Prostate gland (tissue), 2 donors: ENCODE measurements around the gene ARMC9. TPM values are rescaled to one million over a fixed set of nuclear protein-coding genes. Genes with fewer than 3 reads are reported as not detected.
"Not testable (repeated sequence)": the region's sequence is repeated elsewhere in the genome, so short reads cannot be mapped to it uniquely, and the experiment has no call there.

Experiments used
- DNase-seq: peaks from one replicate; pipeline ENCODE4 v3.0.0-alpha.2; 2019; ENCODE audit warnings: low spot score
- H3K27ac ChIP-seq, 2 donors: fragments of 200-600 bp; sonication (generic); 2 replicates each; pipeline ENCODE4 v1.5.1; 2017 to 2019
- H3K27me3 ChIP-seq: fragments of 200-600 bp; sonication (generic); replicated peaks from 2 replicates; pipeline ENCODE4 v1.5.1; 2019; ENCODE audit not compliant: insufficient read depth
- H3K36me3 ChIP-seq, 2 donors: fragments of 200-600 bp; sonication (generic); 1 replicate in 1 of 2; 2 replicates in 1 of 2; pipeline versions ENCODE4 v1.5.1 to v1.8.1; 2017 to 2019
- H3K4me1 ChIP-seq: fragments of 200-600 bp; sonication (generic); replicated peaks from 2 replicates; pipeline ENCODE4 v1.5.1; 2019
- H3K4me3 ChIP-seq, 2 donors: fragments of 200-600 bp; sonication (generic); 2 replicates each; pipeline ENCODE4 v1.5.1; 2017 to 2019
- H3K9me3 ChIP-seq: fragments of 200-600 bp; sonication (generic); 2 replicates; pipeline ENCODE4 v1.5.1; 2017
- POLR2A ChIP-seq: fragments of 450-650 bp; IDR thresholded peaks from one replicate; pipeline ENCODE4 v1.6.1; 2016; ENCODE audit warnings: antibody characterized with exemption, mild to moderate bottlenecking
- POLR2AphosphoS5 ChIP-seq: sonication (generic); formaldehyde crosslinking; IDR thresholded peaks from one replicate; pipeline ENCODE4 v1.6.1; 2017; ENCODE audit warnings: antibody characterized with exemption
- WGBS: methylation state at CpG from one replicate; pipeline ENCODE4 v1.1.5; 2018; 5-methylcytosine and 5-hydroxymethylcytosine counted together
- intact Hi-C: fragments of 100-400 bp; cut with DNase I; formaldehyde crosslinking; loops from one replicate; pipeline ENCODE4 v1.14.2; 2022
- total RNA-seq, 2 donors: library from RNA; depleted of rRNA; stranded (reverse); fragments of >200 nt; gene quantifications; one replicate each; pipeline ENCODE4 v1.1.0, GENCODE V29; 2016
- TF ChIP-seq, protein P1 (sequence below), 4 experiments: fragments of 200-600 bp in 2 of 4; fragments of 450-650 bp in 2 of 4; sonication (generic) in 2 of 4; IDR thresholded peaks; 1 replicate in 3 of 4; 2 replicates in 1 of 4; pipeline ENCODE4 v1.5.1; 2016 to 2019; ENCODE audit warnings: antibody characterized with exemption in 4 of 4, mild to moderate bottlenecking in 2 of 4, moderate library complexity in 2 of 4

Gene ARMC9
- total RNA-seq, 2 donors from 2014 or later = 11.3 to 40.0 TPM

DNA sequence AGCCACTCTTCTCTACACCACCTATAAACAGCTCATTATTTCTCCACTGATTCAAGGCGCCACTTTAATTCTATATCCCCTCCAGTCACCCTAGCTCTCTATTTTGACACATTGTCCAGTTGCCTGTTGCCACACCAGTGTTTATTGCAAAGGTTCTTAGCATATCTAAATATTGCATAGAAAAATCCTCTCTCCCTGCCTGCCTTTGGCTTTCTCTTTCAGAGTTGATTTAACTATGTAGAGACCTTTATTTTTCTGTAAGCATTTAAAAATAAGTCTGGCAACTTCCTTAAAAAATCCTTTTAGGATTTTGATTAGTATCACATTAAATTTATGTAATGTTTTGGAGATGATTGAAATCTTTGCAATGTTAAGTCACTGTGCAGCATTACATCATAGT, 149.2 kb downstream of the ARMC9 start:
- no peaks in the 10 kb centered on the region for H3K27me3 ChIP-seq
- WGBS = 97% methylated on average over 1 of the region's 1 CpG
- TF ChIP-seq POLR2AphosphoS5 = no peak
- no peak for TF ChIP-seq POLR2A
- TF ChIP-seq, protein P1, sequence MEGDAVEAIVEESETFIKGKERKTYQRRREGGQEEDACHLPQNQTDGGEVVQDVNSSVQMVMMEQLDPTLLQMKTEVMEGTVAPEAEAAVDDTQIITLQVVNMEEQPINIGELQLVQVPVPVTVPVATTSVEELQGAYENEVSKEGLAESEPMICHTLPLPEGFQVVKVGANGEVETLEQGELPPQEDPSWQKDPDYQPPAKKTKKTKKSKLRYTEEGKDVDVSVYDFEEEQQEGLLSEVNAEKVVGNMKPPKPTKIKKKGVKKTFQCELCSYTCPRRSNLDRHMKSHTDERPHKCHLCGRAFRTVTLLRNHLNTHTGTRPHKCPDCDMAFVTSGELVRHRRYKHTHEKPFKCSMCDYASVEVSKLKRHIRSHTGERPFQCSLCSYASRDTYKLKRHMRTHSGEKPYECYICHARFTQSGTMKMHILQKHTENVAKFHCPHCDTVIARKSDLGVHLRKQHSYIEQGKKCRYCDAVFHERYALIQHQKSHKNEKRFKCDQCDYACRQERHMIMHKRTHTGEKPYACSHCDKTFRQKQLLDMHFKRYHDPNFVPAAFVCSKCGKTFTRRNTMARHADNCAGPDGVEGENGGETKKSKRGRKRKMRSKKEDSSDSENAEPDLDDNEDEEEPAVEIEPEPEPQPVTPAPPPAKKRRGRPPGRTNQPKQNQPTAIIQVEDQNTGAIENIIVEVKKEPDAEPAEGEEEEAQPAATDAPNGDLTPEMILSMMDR (IDR thresholded peaks at IDR 0.05) = no peak
- no peaks in the 10 kb centered on the region for H3K4me1 ChIP-seq
- no peaks in the 10 kb centered on the region for H3K9me3 ChIP-seq
- DNase-seq = no peak
- intact Hi-C loops = no loop called here
- H3K27ac ChIP-seq = no peak overlapping the region
- no peaks in the 10 kb centered on the region for H3K36me3 ChIP-seq
- no peak overlapping the region for H3K4me3 ChIP-seq

DNA sequence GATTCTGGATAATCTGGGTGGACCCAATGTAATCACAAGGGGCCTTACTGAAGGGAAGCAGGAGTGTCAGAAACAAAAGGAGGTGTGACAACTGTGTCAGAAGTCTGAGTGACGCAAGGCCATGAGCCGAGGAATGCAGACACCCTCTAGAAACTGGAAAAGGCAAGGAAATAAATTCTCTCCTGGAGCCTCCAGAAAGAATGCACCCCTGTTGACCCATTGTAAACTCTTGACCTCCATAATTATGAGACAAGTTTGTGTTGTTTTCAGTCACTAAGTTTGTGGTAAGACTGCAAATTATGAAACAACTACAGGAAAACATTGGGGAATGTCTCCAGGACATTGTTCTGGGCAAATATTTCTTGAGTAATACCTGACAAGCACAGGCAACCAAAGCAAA, 149.7 kb downstream of the ARMC9 start:
- no peaks in the 10 kb centered on the region for H3K9me3 ChIP-seq
- TF ChIP-seq POLR2A (no peak), POLR2AphosphoS5 (no peak)
- TF ChIP-seq, protein P1 (IDR thresholded peaks at IDR 0.05) = no peak
- DNase-seq = no peak
- H3K27me3 ChIP-seq = no peaks in the 10 kb centered on the region
- no peaks in the 10 kb centered on the region for H3K4me1 ChIP-seq
- intact Hi-C loops = no loop called here
- no peak overlapping the region for H3K27ac ChIP-seq
- WGBS = 76% methylated on average over 2 of the region's 2 CpGs
- H3K36me3 ChIP-seq = no peaks in the 10 kb centered on the region
- no peak overlapping the region for H3K4me3 ChIP-seq

DNA sequence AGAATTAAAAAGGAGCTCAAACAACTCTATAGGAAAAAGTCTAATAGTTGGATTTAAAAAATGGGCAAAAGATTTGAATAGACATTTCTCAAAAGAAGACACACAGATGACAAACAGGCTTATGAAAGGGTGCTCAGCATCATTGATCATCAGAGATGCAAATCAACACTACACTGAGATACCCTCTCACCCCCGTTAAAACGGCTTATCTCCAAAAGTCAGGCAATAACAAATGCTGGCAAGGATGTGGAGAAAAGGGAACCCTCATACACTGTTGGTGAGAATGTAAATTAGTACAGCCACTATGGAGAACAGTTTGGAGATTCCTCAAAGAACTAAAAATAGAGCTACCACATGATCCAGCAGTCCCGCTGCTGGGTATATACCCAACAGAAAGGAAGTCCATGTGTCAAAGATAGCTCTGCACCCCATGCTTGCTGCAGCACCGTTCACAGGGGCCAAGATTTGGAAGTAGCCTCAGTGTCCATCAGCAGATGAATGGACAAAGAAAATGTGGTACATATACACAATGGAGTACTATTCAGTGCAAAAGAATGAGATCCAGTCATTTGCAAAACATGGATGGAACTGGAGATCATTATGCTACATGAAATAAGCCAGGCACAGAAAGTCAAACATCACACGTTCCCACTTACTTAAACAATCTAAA, 150.4 kb downstream of the ARMC9 start:
- intact Hi-C loops = no loop called here
- no peak for DNase-seq
- Histone ChIP-seq H3K4me1 (no peaks in the 10 kb centered on the region), H3K27me3 (no peaks in the 10 kb centered on the region), H3K9me3 (no peaks in the 10 kb centered on the region), H3K36me3 (no peaks in the 10 kb centered on the region), H3K4me3 (no peak overlapping the region), H3K27ac (no peak overlapping the region)
- 87% methylated on average over 5 of the region's 5 CpGs for WGBS
- TF ChIP-seq, protein P1 (IDR thresholded peaks at IDR 0.05) = no peak
- TF ChIP-seq POLR2A = no peak
- no peak for TF ChIP-seq POLR2AphosphoS5

DNA sequence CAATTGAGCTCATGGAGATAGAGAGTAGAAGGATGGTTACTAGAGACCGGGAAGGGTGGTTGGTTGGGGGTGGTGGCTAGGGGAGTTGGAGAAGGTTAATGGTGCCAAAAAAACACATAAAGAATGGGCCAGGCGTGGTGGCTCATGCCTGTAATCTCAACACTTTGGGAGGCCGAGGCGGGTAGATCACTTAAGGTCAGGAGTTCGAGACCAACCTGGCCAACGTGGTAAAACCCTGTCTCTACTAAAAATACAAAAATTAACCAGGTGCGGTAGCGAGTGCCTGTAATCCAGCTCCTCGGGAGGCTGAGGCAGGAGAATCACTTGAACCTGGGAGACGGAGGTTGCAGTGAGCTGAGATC, 150.9 kb downstream of the ARMC9 start:
- DNase-seq, intact Hi-C loops, H3K27ac ChIP-seq, H3K9me3 ChIP-seq, H3K4me3 ChIP-seq, H3K27me3 ChIP-seq, H3K36me3 ChIP-seq, H3K4me1 ChIP-seq: not testable (repeated sequence)
- 94% methylated on average over 10 of the region's 10 CpGs for WGBS

DNA sequence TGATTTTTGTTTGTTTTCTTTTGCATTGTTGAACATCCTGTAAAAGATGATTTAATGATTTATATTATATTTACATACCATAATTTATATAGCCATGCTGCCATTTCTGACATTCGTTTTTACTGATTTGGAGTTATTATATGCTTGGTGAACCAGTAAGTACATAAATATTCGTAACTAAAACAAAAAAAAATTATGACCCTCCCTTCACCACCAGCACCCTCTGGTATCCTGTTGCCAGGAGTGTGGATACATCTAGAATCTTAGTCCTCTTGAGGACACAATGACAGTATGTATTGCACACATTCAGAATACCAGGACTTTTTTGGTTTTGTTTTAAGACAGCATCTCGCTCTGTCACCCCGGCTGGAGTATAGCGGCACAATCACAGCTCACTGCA, 153.2 kb downstream of the ARMC9 start:
- H3K27ac ChIP-seq = no peak overlapping the region
- intact Hi-C loops = no loop called here
- no peak for DNase-seq
- H3K4me3 ChIP-seq = no peak overlapping the region
- no peaks in the 10 kb centered on the region for H3K27me3 ChIP-seq
- H3K9me3 ChIP-seq = no peaks in the 10 kb centered on the region
- no peaks in the 10 kb centered on the region for H3K36me3 ChIP-seq
- TF ChIP-seq, protein P1 (IDR thresholded peaks at IDR 0.05) = no peak
- TF ChIP-seq POLR2A (no peak), POLR2AphosphoS5 (no peak)
- H3K4me1 ChIP-seq = no peaks in the 10 kb centered on the region
- 83% methylated on average over 5 of the region's 5 CpGs for WGBS
